ENCODE measurements around the gene RPTOR. TPM values are rescaled to one million over a fixed set of nuclear protein-coding genes. Genes with fewer than 3 reads are reported as not detected.
A peak's percentile ranks its signal among the peaks of the same experiment; 100 is the strongest.

Gene RPTOR
- total and polyA plus RNA-seq, 4 experiments from 2014 or later = 2.4 to 51.8 (median 29.6) TPM

DNA sequence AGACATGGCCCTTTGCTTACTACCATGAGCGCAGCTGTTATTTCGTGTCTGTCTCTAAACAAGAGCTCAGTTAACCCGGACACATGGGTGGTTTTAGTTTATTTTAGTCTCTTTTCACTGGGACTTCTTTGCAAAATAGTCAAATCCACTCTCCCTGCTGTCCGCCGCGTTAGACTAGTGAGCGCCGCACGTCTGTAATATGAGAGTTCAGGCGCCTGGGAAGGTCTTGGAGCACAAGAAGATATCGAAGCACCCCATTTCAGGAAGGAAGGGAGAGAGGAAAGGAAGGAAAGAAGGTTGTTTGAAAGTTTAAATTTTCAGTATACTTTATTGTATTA lies 336.0 kb downstream of the RPTOR start:
- ChIA-PET CTCF (ENCODE audit: partially characterized antibody) (interaction anchor here (1.1 to 1.3 kb wide), 3 partner anchors 9 to 305 kb away, joined by 3 to 4 read pairs (median 3); no protein-coding TSS in a partner anchor), POLR2A (ENCODE audit: partially characterized antibody) (interaction anchor here (0.6 to 2.0 kb wide), 3 partner anchors 9 to 47 kb away, joined by 3 to 12 read pairs (median 4); no protein-coding TSS in a partner anchor)
- intact Hi-C loops (cut with micrococcal nuclease) = no loop called here
- Histone ChIP-seq H3K9me3 (ENCODE audit: control insufficient read depth in 1 of 2, low read length in 2 of 2) (no peaks in the 10 kb centered on the region), H3K27ac (ENCODE audit: low read depth, low read length) (no peak overlapping the region), H3K4me1 (ENCODE audit: insufficient read depth, low read length) (peaks cover 17% of the 10 kb centered on the region), H3K27me3 (ENCODE audit: insufficient read depth, low read length) (no peaks in the 10 kb centered on the region), H3K4me3 (ENCODE audit: low read length in 2 of 2) (no peak overlapping the region), H3K36me3 (ENCODE audit: insufficient read depth, low read length) (peaks cover 21% of the 10 kb centered on the region)
- peaks cover 34 to 36% of the 10 kb centered on the region in 2 donors for H3K36me3 Mint-ChIP-seq
- DNase-seq = no peak
- H3K9me3 Mint-ChIP-seq = peaks cover 0 to 5% (median 0%) of the 10 kb centered on the region in 8 donors
- H3K4me1 Mint-ChIP-seq = peaks cover 14 to 26% (median 20%) of the 10 kb centered on the region in 4 donors
- no peak overlapping the region for H3K4me3 Mint-ChIP-seq
- peak overlapping the region in 1 of 7 donors; percentile 41 for H3K27ac Mint-ChIP-seq
- no peaks in the 10 kb centered on the region for H3K27me3 Mint-ChIP-seq

DNA sequence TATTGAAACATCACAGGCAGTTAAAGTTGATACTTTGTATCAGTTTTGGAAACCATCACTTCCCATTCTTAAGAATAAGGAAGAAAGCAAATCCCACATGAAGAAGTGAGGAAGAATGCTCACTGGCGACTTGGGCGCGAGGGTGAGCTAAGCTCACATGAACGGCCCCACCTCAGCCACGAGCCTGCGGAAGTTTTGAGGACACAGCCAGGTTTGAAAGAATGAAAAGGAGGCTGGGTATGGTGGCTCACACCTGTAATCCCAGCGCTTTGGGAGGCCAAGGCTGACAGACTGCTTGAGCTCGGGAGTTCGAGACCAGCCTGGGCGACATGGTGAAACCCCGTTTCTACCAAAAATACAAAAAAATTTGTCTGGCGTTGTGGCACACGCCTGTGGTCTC lies 336.7 kb downstream of the RPTOR start:
- H3K9me3 ChIP-seq (ENCODE audit: control insufficient read depth in 1 of 2, low read length in 2 of 2) = no peaks in the 10 kb centered on the region
- H3K4me1 Mint-ChIP-seq = peaks cover 14 to 31% (median 21%) of the 10 kb centered on the region in 4 donors
- H3K27ac Mint-ChIP-seq = no peak overlapping the region
- no peak for DNase-seq
- peaks cover 41 to 43% of the 10 kb centered on the region in 2 donors for H3K36me3 Mint-ChIP-seq
- H3K27me3 Mint-ChIP-seq = no peaks in the 10 kb centered on the region
- H3K4me1 ChIP-seq (ENCODE audit: insufficient read depth, low read length) = peaks cover 17% of the 10 kb centered on the region
- peaks cover 0 to 5% (median 0%) of the 10 kb centered on the region in 8 donors for H3K9me3 Mint-ChIP-seq
- ChIA-PET POLR2A (ENCODE audit: partially characterized antibody) (interaction anchor here (1.2 to 2.0 kb wide), 2 partner anchors 8 to 11 kb away, joined by 4 to 12 read pairs; no protein-coding TSS in a partner anchor), CTCF (ENCODE audit: partially characterized antibody) (interaction anchor here (1.1 to 1.3 kb wide), 2 partner anchors 8 to 306 kb away, joined by 3 read pairs; no protein-coding TSS in a partner anchor)
- no peaks in the 10 kb centered on the region for H3K27me3 ChIP-seq (ENCODE audit: insufficient read depth, low read length)
- intact Hi-C loops (cut with micrococcal nuclease) = no loop called here
- H3K4me3 ChIP-seq (ENCODE audit: low read length in 2 of 2) = no peak overlapping the region
- no peak overlapping the region for H3K4me3 Mint-ChIP-seq
- H3K27ac ChIP-seq (ENCODE audit: low read depth, low read length) = no peak overlapping the region
- H3K36me3 ChIP-seq (ENCODE audit: insufficient read depth, low read length) = peaks cover 23% of the 10 kb centered on the region

DNA sequence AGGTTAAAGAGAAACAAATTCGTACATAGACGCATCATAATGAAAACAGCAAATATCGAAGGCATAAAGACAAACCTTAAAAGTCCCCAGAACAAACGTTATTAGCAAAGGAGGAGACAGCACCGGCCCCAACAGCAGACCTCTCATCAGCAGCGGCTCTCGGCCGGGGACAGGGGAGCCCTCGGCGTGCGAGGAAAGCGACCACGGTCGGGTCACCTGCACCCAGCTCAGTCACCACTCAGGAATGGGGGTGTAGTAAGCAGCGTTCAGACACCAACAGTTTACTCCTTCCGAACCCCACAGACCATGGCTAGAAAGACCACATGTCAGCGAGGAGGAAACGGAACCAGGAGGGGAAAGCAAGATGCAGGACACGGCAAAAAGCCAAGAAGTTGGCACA lies 337.7 kb downstream of the RPTOR start:
- H3K27me3 ChIP-seq (ENCODE audit: insufficient read depth, low read length) = no peaks in the 10 kb centered on the region
- H3K4me3 Mint-ChIP-seq = no peak overlapping the region
- peaks cover 0 to 3% (median 0%) of the 10 kb centered on the region in 8 donors for H3K9me3 Mint-ChIP-seq
- peaks cover 26% of the 10 kb centered on the region for H3K36me3 ChIP-seq (ENCODE audit: insufficient read depth, low read length)
- H3K4me3 ChIP-seq (ENCODE audit: low read length in 2 of 2) = no peak overlapping the region
- ChIA-PET CTCF (ENCODE audit: partially characterized antibody) (no interaction called here), POLR2A (ENCODE audit: partially characterized antibody) (no interaction called here)
- H3K27ac Mint-ChIP-seq = no peak overlapping the region
- no peak for DNase-seq
- H3K4me1 Mint-ChIP-seq = peaks cover 7 to 22% (median 15%) of the 10 kb centered on the region in 4 donors
- H3K27ac ChIP-seq (ENCODE audit: low read depth, low read length) = no peak overlapping the region
- H3K36me3 Mint-ChIP-seq = peaks cover 39 to 42% of the 10 kb centered on the region in 2 donors
- H3K4me1 ChIP-seq (ENCODE audit: insufficient read depth, low read length) = peaks cover 9% of the 10 kb centered on the region
- intact Hi-C loops (cut with micrococcal nuclease) = no loop called here
- no peaks in the 10 kb centered on the region for H3K27me3 Mint-ChIP-seq
- no peaks in the 10 kb centered on the region for H3K9me3 ChIP-seq (ENCODE audit: control insufficient read depth in 1 of 2, low read length in 2 of 2)

DNA sequence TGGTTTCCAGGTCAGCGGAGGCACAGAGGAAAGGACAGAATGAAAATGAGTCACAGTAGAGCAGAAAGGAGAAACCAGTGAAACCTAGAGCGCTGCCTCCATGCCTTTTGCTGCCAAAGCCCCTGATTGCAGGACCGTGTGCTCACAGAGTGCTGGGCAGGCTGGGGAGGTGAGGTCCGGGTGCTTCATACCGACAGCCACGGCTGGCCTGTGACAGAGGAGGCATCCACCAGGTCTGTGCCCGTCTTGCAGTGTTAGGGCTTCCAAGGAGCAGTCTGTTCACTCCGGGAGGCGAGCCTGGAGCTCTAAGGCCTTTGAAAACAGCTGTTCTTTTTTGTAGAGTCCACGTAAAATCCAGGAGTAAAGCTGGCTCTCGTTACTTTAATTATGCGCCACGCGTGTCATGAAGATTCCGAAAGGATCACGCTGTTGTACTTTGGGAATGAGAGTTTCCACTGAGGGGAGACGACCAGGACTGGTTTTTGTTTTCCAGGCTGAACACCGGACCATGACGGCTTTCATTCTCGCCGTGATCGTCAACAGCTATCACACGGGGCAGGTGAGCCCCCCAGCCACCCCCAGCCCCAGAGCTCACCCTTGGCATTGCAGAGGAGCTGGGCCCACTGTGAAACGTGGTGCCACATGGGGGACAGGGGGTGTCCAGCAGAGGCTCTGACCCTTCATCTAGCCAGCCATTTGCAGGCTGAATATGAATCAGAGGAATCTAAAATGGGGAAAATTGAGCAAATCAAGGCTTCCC lies 338.5 kb downstream of the RPTOR start:
- Histone ChIP-seq H3K27ac (ENCODE audit: low read depth, low read length) (no peak overlapping the region), H3K36me3 (ENCODE audit: insufficient read depth, low read length) (peaks cover 26% of the 10 kb centered on the region), H3K4me3 (ENCODE audit: low read length in 2 of 2) (no peak overlapping the region), H3K9me3 (ENCODE audit: control insufficient read depth in 1 of 2, low read length in 2 of 2) (no peaks in the 10 kb centered on the region), H3K4me1 (ENCODE audit: insufficient read depth, low read length) (peaks cover under 1% of the 10 kb centered on the region), H3K27me3 (ENCODE audit: insufficient read depth, low read length) (no peaks in the 10 kb centered on the region)
- ChIA-PET POLR2A (ENCODE audit: partially characterized antibody) (interaction anchor here (1.2 kb wide), 1 partner anchor 9 kb away, joined by 5 read pairs; no protein-coding TSS in a partner anchor), CTCF (ENCODE audit: partially characterized antibody) (interaction anchor here (1.2 kb wide), 1 partner anchor 17 kb away, joined by 3 read pairs; no protein-coding TSS in a partner anchor)
- H3K36me3 Mint-ChIP-seq = peaks cover 39 to 40% of the 10 kb centered on the region in 2 donors
- no peaks in the 10 kb centered on the region for H3K27me3 Mint-ChIP-seq
- intact Hi-C loops (cut with micrococcal nuclease) = no loop called here
- no peak overlapping the region for H3K4me3 Mint-ChIP-seq
- H3K27ac Mint-ChIP-seq = no peak overlapping the region
- no peak for DNase-seq
- H3K9me3 Mint-ChIP-seq = peaks cover 0 to 3% (median 0%) of the 10 kb centered on the region in 8 donors
- H3K4me1 Mint-ChIP-seq = peaks cover under 1 to 15% (median 8%) of the 10 kb centered on the region in 4 donors

DNA sequence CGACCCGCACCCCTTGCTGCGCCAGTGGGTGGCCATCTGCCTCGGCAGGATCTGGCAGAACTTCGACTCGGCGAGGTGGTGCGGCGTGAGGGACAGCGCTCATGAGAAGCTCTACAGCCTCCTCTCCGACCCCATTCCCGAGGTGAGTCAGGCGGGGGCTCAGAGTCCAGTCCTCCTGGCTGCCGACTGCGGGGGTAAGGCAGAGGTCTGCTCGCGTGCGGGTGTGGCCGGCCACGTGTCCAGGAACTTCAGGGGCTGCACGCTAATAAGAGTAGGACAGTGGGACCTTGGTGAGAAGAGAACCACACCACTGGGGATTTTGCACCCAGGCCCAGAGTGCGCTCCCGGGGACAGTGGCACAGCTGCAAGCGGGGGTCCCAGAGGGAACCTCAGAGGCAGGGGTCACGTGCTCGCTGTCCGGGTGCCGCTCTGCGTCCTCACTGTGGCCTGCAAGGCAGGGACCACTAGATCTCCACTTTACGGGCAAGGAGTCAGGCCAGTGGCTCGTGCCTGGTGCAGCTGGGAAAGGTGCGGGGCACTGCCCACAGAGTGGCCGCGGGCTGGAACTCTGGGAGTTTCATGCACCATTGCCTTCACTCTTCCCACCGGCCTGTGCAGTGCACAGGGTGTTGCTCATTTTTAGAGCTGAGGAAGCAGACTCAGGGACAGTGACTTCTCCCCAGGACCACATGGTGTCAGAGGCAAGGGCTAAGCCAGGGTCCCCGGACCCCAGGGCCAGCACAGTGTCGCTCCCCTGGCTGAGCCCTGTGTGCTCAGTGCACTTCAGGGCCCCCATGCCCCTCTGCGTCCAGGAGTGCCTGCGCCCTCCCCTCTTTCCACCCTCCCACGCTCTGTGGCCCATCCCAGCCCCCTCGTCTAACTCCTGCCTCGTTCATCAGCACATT lies 339.4 kb downstream of the RPTOR start:
- no peaks in the 10 kb centered on the region for H3K27me3 ChIP-seq (ENCODE audit: insufficient read depth, low read length)
- no peak for DNase-seq
- no peak overlapping the region for H3K27ac Mint-ChIP-seq
- H3K4me1 ChIP-seq (ENCODE audit: insufficient read depth, low read length) = peaks cover 4% of the 10 kb centered on the region
- peaks cover 39 to 40% of the 10 kb centered on the region in 2 donors for H3K36me3 Mint-ChIP-seq
- no peaks in the 10 kb centered on the region for H3K27me3 Mint-ChIP-seq
- no peaks in the 10 kb centered on the region for H3K9me3 ChIP-seq (ENCODE audit: control insufficient read depth in 1 of 2, low read length in 2 of 2)
- H3K4me3 Mint-ChIP-seq = no peak overlapping the region
- no peak overlapping the region for H3K27ac ChIP-seq (ENCODE audit: low read depth, low read length)
- intact Hi-C loops (cut with micrococcal nuclease) = no loop called here
- no peak overlapping the region for H3K4me3 ChIP-seq (ENCODE audit: low read length in 2 of 2)
- CTCF ChIA-PET (ENCODE audit: partially characterized antibody) = interaction anchor here (1.2 kb wide), 1 partner anchor 16 kb away, joined by 3 read pairs; no protein-coding TSS in a partner anchor
- H3K9me3 Mint-ChIP-seq = peaks cover 0 to 3% (median 0%) of the 10 kb centered on the region in 8 donors
- H3K4me1 Mint-ChIP-seq = peaks cover 1 to 15% (median 9%) of the 10 kb centered on the region in 4 donors
- POLR2A ChIA-PET (ENCODE audit: partially characterized antibody) = interaction anchor here (1.2 kb wide), 1 partner anchor 8 kb away, joined by 5 read pairs; no protein-coding TSS in a partner anchor
- H3K36me3 ChIP-seq (ENCODE audit: insufficient read depth, low read length) = peaks cover 26% of the 10 kb centered on the region

DNA sequence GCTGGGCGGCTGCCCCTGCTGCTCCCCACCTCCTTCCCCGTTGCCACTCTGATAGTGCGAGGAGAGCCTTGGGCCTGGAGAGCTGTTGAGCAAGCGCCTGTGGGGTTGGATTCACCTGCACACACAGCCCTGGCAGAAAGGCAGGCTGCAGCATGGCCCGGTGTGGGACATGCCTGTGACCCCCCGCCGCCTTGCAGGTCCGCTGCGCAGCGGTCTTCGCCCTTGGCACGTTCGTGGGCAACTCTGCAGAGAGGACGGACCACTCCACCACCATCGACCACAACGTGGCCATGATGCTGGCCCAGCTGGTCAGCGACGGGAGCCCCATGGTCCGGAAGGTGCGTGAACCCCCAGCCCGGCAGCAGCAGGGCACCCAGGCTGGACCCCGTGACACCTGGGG lies 340.2 kb downstream of the RPTOR start:
- Mint-ChIP-seq H3K36me3 (peaks cover 39 to 43% of the 10 kb centered on the region in 2 donors), H3K9me3 (peaks cover 0 to 2% (median 0%) of the 10 kb centered on the region in 8 donors), H3K27me3 (no peaks in the 10 kb centered on the region), H3K4me3 (no peak overlapping the region), H3K27ac (no peak overlapping the region), H3K4me1 (peaks cover 4 to 20% (median 13%) of the 10 kb centered on the region in 4 donors)
- Histone ChIP-seq H3K4me1 (ENCODE audit: insufficient read depth, low read length) (peaks cover 10% of the 10 kb centered on the region), H3K27ac (ENCODE audit: low read depth, low read length) (no peak overlapping the region), H3K4me3 (ENCODE audit: low read length in 2 of 2) (no peak overlapping the region), H3K27me3 (ENCODE audit: insufficient read depth, low read length) (no peaks in the 10 kb centered on the region), H3K36me3 (ENCODE audit: insufficient read depth, low read length) (peaks cover 26% of the 10 kb centered on the region), H3K9me3 (ENCODE audit: control insufficient read depth in 1 of 2, low read length in 2 of 2) (no peaks in the 10 kb centered on the region)
- no peak for DNase-seq
- ChIA-PET POLR2A (ENCODE audit: partially characterized antibody) (no interaction called here), CTCF (ENCODE audit: partially characterized antibody) (no interaction called here)
- intact Hi-C loops (cut with micrococcal nuclease) = no loop called here

All from CD4-positive, alpha-beta memory T cell (primary cell).